ENCODE data around the gene PRTFDC1.

PRTFDC1 gene

DNA sequence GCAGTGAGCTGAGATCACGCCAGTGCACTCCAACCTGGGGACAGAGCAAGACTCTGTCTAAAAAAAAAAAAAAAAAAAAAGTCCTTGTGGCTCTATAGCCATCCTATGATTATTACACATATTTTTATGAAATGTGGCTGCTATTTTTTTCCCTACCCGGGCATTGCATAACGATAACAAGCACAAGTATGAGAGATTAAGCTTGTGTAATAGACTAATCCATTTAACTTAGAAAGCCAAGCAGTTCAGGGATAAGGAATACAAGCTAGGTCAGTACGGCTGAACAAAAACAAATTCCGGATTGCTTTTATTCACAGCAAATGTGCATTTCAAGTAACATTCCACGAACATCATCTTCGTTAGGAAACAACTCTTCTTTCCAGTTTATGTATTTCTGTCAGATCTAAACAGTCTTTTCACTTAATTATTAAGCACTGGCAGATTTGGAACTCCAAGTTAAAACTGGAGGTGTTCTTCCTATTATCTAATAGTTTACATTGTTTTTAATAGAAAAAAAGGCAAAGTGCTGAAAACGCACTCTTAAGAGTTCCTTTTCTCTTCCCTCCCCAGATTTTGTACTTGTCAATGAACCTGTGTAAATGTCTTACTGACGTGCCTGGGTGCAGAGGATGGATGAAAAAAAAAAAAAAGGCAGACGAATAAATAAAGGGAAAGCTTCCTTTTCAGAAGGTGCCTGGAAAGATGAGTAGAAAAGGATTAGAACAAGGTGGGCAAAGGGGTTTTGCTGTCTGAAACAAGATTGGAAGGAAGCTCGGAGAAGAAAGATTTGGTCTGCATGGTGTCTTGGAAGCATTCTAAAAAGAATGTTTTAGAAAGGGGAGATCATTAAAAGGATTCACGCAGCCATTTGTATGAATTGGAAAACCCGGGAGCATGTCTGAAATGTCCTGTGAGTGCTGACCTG lies 81.1 kb downstream of the PRTFDC1 start:
- no peak for DNase-seq

DNA sequence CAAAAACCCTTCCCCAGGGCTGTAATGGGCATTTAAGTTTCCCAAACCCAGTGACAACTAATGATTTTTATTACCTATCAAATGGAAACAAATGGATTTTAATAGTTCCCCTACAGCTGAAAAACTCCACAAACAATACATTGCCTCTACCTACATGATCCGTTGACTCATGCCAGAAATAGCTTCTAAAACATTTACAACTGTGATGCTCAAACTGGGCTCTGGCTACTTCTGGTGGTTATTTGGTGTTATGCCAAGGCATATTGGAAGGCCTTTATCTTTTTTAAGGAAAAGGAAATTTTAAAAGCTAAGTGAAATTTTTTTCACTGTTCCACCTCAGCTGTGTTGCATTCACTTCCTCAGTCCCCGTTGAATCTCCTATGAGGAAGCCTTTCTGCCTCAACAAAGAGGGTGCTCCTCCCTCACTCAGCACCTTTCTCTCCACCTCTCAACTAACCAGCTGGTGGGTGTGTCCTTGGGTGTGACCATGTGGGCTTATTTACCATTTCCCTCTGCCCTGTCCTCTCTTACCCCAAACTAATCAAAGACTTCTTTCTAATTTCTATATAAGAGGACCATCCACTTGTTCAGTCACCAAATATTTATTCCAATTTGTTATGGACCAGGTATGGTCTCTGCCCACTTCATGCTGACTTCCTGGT lies 82.9 kb downstream of the PRTFDC1 start:
- no peak for DNase-seq

DNA sequence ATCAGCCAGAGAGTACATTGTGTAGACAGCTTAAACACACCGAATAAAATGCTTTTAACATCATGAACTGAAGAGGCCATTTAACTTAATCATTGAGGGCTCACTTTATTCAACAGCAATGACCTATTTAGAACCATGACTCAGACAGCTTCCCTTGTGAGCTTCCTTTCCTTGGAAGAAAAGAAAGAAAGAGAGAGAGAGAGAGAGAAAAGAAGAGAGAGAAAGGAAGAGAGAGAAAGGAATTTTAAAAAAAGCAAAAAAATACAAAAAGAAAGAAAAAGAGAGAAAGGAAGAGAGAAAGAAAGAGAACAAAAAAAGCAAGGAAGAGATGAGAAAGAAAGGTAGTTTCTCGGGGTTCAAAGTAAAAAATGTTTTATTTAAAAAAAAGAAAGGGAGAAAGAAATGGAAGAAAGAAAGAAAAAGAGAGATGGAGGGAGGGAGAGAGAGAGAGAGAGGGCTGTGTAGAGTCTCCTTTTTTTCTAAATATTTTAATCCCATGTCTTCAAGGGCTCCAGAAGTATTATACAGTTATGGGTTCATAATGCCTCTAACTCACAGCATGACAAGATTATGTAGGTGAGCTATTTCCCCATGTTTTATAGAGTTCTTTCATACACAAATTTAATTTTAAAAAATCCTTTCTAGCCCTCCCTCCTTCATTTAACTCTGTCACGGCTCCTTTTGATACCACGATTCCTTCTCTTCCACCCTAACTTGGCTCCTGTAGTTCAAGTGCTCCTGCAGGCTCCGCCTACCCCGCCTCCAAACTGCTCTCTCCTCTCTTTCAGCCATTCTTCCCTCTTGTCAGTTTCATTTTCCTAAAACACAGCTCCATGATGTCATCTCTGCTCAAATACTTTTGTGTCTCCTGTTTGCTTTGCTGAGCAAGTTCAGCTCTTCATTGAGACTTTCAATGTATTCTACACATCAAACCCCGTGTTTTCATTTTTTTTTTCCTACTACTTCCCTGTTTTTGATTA lies 85.5 kb downstream of the PRTFDC1 start:
- peak; percentile 9 for DNase-seq

DNA sequence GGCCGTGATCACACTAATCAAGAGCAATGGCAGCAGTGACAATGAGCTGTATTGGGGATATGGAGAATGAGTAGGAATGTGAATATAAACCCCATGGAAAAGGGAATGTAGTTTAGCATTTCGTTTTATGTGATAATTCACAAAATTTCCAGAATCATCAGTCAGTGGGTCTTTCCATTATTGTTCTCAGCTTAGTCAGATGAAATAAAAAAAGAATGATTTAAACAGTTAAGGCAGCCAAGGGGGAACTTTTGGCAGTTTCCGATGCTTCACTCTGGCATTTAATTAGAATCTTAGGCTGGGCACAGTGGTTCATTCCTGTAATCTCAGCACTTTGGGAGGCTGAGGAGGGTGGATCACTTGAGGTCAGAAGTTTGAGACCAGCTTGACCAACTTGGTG lies 86.6 kb downstream of the PRTFDC1 start:
- DNase-seq, result no peak

DNA sequence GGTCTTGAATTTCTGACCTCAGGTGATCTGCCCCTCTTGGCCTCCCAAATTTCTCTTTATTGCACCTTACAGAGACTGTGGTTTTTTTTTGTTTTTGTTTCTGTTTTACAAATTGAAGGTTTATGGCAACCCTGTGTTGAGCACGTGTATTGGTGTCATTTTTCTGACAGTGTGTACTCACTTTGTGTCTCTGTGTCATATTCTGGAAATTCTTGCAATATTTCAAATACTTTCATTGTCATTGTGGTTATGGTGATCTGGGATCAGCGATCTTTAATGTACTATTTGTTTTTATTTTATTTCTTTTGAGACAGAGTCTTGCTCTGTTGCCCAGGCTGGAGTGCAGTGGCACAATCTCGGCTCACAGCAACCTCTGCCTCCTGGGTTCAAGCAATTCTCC lies 89.8 kb downstream of the PRTFDC1 start:
- DNase-seq, result no peak

DNA sequence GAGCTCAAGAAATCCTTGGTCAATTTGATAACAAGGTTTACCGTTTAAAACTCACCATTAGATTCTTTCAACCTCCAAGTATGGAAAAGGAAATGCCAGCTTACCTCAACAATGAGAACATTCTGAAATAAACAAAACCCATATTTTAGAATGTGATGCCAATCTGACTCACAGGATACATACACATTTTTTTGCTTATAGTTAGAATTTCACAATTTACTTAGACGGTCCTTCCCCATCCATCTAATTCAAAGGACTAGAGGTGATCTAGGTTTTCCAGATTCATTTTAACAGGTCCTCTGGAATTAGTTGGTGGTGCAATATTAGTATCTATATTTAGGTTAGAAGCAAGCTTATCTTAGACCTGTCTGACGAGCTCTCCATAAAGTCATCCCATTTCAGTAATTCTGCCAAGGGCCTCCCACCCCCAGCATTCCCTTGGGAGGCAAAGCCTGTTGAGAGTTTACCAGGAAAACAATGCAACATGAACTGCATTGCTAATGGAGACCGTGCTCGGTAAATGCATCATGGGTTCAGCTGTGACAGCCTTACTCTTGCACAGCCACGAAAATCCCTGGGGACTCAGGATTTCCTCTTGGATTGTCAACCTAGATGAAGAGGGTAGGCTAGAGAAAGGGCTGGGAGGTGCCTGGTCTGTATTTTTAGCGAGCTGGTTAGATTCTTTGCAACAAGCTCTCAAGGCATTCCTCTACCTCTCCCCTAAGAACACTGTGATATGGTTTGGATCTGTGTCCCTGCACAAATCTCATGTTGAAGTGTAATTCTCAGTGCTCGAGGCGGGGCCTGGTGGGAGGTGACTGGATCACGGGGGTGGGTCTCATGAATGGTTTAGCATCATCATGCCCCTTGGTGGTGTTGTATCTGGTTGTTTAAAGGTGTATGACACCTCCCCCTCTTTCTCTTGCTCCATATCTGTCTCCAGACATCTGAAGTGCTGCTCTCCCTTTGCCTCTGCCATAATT lies 93.8 kb downstream of the PRTFDC1 start:
- no peak for DNase-seq

DNA sequence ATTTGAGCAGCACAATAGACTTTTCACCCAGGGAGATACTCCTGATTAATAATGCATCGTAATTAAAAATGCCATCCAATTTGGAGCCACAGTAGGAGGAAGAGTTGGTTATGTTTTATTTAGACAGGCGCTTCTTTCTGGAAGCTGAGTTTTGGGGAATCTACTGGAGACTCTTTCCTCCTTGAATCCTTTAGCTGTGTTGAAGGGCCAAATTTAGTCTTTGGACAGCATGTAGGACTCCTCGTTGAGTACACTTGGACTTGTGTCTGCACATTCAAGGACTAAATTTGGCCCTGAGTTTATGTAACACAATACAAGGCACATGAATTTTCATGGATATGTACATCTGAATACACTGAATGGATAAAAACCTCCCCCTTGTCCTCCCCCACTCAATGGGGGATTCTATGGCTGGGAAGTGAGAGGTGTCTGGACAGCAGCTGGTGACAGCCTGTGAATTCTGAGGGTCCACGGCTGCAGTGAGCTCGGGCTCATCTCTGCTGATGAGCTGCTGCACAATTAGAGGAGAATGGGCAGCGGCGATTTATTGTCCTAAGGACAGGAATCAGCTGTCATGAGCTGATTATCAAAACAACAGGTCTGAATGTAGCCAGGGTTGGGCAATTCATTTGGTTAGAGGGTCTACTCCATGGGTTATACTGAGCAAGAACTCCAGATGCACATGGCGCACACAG lies 95.2 kb downstream of the PRTFDC1 start:
- DNase-seq, result no peak

DNA sequence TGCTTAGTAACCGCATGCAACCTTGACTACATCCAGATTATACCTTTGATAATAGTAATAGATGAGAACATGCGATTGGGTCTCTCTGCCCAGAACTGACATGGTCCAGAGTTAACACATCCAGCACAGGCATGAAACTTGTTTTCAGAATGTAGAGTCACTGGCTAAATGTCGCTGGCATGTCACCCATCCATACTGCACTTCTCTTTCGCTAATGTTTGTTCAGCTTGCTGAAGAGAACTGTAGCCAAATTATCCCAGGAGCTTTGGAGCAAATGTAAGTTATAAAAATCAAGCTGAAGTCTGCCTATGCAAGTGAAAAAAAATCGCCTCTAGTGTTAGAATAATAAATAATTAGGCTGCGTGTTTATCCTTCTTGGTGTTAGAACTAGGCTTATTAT lies 98.2 kb downstream of the PRTFDC1 start:
- no peak for DNase-seq

DNA sequence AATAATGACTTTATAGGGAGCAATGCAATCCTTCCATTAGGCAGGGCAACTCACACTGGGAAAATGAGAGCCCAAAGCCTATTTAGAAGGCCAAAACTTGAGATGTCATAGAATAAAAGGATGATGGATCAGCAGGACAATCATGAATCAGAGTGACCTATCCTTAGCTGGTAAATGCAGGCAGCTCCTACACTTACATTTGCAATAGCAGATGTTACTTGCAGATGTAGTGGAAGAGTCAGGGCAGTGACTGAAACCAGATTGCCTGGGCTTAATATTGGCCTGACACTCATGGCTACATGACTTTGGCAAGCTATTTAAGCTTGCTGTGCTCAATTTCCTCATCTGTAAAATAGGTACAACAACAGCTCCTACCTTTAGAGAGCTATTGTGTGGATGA lies 98.7 kb downstream of the PRTFDC1 start:
- DNase-seq, result no peak

DNA sequence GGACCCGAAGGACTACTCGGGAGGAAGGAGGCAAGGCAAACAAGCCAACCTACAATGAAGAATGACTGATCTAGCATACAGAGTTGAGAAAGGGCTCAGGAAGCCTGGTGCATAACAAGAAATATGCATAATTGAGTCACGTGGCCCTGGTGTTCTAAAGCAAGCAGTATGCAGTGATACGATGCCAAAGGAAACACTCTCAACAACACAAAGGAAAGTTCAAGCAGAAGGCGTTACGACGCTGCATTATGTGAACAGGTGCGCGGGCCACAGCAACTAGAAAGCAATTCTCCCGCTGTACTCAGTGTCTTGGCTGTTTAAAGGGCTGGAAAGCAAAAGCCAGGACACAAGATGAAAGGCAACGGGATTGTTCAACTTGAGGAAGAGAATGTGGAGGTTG lies 100.8 kb downstream of the PRTFDC1 start:
- no peak for DNase-seq

DNA sequence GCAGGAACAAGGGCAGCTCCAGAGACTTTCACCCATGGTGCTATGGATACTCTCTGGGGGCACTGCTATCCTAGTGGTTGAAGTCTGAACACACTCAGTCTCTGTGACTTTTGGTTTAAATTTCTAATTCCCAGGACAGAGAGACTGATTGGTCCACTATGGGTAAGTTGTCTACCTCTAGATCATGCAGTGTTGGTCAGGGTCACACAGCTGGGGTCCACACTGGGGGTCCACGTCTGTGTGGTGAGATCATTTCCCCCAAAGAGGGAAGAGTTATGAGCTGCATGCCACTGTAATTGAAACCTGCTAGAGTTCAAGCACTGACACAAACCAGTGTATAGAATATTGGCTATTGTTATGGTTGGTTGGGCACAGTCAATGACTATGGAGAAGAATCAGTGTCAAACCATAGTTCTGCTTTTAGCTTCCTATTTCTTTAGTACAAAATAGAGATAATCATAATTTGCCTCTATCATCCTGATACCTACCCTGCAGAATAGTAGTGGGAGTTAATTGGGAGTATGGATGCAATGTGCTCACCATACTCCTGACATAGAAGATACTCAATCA lies 101.6 kb downstream of the PRTFDC1 start:
- DNase-seq, result no peak

DNA sequence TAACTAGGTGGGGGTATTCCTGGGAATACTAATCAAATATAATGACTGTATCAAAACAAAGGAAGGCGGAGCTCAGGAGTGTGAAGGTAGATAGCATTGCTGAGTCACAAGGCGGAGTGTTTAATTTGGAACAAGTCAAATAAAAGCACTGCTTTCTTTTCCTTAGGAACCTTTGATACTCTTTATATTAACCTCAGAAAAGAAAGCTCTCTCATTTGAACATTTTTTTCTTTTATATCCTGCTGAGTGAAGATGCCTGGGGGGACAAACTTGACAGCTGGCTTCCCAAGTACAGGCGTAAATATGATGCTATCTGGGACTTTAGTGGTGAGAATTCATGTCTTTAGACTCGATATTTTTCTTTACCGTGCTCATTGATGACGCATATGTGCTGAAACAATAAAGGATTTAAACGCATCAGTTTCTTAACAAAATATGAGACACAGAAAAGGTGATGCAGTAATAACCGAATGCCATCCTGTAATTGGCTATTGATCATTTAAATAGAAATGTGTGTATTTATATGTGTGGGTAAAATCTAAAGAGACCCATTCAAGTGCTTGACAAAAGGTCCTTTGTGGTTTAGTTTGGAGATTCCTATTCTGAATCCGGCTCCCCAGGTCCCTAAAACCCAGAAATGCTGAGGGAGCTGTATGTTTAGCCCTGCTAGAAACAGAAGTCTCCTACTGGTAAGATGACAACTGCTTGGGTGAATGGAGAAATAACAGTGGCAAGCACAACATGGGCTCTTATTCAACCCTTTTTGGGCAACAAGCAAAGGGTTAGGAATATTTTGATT lies 102.7 kb downstream of the PRTFDC1 start:
- DNase-seq, result no peak

DNA sequence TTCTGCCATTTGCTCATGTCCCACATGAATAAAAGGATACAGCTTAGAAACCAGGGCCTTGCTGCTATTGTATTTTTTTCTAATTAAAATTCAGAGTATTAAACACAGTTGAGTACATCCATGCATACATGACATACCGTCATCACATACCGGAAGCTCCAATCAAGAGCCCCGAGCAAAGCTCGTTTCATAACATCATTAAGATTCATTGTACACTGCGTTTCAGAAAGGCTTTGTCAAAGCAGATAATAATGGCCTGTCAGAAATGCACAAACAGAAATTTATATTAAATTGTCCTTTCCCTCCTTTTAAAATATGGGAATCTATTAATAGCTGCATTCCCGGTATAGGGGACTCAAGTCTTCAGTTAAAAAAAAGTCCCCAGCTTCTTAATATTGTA lies 103.4 kb downstream of the PRTFDC1 start:
- DNase-seq, result no peak

DNA sequence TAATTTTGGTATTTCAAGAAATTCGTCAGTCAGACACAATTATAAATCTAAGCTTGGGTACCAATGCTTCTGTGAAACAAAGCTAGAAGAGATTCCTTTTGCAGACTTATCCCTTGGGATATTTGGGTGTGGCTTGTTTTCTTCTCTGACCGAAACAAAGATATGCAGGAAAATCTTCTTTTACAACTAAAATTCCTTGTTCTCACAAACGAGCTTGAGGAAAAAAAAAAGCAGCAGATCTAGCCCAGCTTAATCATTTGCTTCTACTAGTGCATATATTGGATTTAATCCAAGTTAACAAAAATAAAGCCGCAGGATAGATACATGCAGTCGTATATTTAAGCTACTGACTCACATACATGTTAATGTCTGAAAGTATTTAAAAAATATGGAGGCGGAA lies 104.2 kb downstream of the PRTFDC1 start:
- DNase-seq, result no peak

DNA sequence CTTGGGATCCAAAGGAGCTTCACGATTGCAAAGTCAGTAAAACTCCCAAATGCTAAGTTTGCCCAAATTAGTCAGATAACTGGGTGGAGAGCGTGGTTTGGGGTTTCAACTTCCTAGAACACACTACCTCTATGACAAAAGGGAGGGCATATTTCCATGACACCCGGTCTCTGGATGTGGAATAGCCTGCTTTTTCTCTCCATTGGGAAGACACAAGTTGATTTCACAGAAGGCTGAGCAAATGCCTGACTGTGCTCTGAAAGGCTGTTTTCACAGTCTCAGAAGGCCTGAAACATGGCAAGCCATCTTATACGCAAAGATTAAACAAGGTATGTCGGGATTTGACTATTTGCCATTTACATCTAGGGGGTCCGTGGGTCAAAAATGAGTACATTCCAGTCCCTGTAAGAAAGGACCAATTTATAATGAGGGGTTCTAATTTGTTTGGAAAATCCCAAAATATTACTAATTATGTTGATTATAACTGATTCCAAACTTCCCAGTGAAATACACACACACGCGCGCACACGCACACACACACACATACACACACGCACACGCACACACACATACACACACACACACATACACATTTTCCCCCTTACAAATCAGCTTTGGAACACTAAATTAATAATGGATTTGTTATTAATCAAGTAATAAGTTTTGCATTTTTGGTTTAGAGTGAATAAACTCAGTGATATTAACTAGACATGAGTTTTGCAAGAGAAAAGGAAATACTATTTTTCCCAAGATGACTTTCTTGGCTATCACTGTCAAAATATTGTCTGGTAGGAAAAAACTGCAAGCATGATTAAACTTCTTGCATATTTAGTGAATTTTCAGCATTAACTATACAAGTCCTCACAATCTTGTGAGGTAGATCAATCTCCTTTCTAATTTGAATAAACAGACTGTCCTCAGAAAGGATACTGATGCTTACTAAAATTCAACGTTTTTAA lies 105.0 kb downstream of the PRTFDC1 start:
- DNase-seq, result no peak

DNA sequence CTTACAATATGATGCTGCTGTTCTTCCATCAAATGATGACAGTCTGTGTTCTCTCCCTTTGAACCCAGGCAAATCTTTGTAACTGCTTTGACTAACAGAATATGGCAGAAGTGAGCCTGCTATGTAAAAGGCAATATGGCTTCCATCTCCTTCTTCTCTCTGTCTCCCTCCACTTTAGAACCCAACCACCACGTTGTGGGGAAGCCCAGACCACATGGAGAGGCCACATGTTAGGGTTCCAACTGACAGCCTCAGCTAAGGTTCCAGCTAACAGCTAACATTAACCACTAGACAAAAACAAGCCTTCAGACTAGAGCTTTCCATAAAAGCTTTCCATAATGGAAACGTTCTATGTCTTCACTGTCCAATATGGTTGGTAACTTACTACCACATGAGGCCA lies 107.7 kb downstream of the PRTFDC1 start:
- no peak for DNase-seq

DNA sequence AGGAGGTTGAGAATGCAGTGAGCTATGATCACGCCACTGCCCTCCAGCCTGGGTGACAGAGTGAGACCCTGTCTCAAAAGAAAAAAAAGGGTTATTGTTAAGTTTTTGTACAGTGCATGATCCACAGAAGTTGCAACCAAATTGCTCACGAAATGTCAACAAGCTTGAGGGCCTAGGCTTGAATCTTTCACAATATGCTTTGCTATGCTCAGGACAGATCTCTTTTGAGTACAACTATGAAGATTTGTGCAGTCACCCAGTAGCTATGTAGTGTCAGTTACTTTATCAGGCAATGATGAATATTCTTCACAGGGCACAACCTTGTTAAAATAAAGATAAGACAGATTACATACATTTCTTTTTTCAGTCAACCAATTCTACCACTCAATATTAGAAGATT lies 109.2 kb downstream of the PRTFDC1 start:
- DNase-seq, result no peak

DNA sequence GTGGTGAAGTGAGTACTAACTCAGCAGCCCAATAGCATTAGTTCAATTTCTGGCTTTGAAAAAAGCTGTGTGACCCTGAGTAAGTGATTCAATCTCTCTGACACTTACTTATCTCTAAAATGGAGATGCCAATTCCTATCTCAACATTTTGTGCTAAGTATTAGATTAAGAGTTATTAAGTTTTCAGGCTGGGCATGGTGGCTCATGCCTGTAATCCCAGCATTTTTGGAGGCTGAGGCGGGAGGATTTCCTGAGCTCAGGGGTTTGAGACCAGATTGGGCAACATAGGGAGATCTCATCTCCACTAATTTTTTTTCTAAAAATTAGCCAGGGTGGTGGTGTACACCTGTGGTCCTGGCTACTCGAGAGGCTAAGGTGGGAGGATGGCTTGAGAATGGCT lies 109.5 kb downstream of the PRTFDC1 start:
- DNase-seq, result no peak

DNA sequence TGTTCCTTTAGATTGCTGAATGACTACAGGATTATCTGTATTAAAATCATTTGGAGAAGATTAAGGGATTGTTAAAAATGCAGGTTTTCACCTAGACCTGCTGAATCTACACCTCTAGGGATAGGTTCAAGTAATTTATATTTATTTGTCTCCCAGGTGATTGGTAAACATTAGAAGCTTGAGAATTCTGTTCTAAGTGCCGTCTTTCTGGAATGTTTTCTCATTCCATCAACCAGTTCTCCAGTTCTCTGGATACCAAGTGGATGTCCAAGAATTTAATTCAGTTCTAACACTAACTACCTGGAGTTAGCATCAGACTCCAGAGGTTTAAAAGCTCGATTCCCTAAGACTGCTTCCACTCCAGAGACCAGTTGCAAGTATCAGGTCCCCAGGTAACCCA lies 110.9 kb downstream of the PRTFDC1 start:
- no peak for DNase-seq
